Left lobe of liver (tissue), 2 donors: ENCODE measurements around the gene CRTC3. TPM values are rescaled to one million over a fixed set of nuclear protein-coding genes. Genes with fewer than 3 reads are reported as not detected.

Source experiments
- ATAC-seq: fragments of 200-7000 bp; cut with Tn5 transposase; one replicate; pipeline ENCODE4 v1.9.1; 2020; ENCODE audit warnings: mild to moderate bottlenecking, moderate library complexity
- DNase-seq: peaks from one replicate; pipeline ENCODE4 v3.0.0-alpha.2; 2020; ENCODE audit warnings: low spot score
- total RNA-seq: library from RNA; stranded (reverse); gene quantifications from one replicate; pipeline ENCODE4 v1.2.1, GENCODE V29; 2021
- donor health status: DM: no; HTN: no; CAD: no; lungs with moderate emphysema.
- donor health status: DM: no; HTN: yes; CAD: no.

The CRTC3 gene
- total RNA-seq, 1 donor from 2014 or later = 14.7 TPM

- ATAC-seq (no peak), DNase-seq (no peak)
These were observed 61.8 kb downstream of the CRTC3 start for GRCh38 chr15:90591524-90591923.

- ATAC-seq = peak; percentile 50
These were observed 62.6 kb downstream of the CRTC3 start for GRCh38 chr15:90592131-90592881.

GRCh38 chr15:90593499-90594158, 63.9 kb downstream of the CRTC3 start:
- no peak for DNase-seq
- no peak for ATAC-seq

More at GRCh38 chr15:90592131-90592881, 62.6 kb downstream of the CRTC3 start:
- no peak for DNase-seq

- peak; percentile 87 for DNase-seq
- ATAC-seq = peak; percentile 80
These were observed 64.6 kb downstream of the CRTC3 start for GRCh38 chr15:90594301-90594738.

GRCh38 chr15:90595763-90596155, 66.0 kb downstream of the CRTC3 start:
- peak; percentile 48 for DNase-seq
- no peak for ATAC-seq

GRCh38 chr15:90596943-90597342, 67.2 kb downstream of the CRTC3 start:
- ATAC-seq (no peak), DNase-seq (no peak)

- DNase-seq (no peak), ATAC-seq (no peak)
These were observed 67.9 kb downstream of the CRTC3 start for GRCh38 chr15:90597577-90597976.

GRCh38 chr15:90598031-90598577, 68.4 kb downstream of the CRTC3 start:
- peak; percentile 86 for DNase-seq
- ATAC-seq = peak; percentile 86

GRCh38 chr15:90598679-90599078, 69.0 kb downstream of the CRTC3 start:
- ATAC-seq (no peak), DNase-seq (no peak)

GRCh38 chr15:90599116-90599515, 69.4 kb downstream of the CRTC3 start:
- ATAC-seq (no peak), DNase-seq (no peak)

GRCh38 chr15:90599644-90600043, 69.9 kb downstream of the CRTC3 start:
- no peak for DNase-seq
- no peak for ATAC-seq

GRCh38 chr15:90600954-90601353, 71.2 kb downstream of the CRTC3 start:
- DNase-seq (no peak), ATAC-seq (no peak)

- DNase-seq = no peak
- peak; percentile 69 for ATAC-seq
These were observed 74.2 kb downstream of the CRTC3 start for GRCh38 chr15:90603893-90604292.

GRCh38 chr15:90606641-90607040, 76.9 kb downstream of the CRTC3 start:
- DNase-seq (no peak), ATAC-seq (no peak)

- DNase-seq = no peak
- ATAC-seq = no peak
These were observed 77.6 kb downstream of the CRTC3 start for GRCh38 chr15:90607361-90607760.

- DNase-seq (no peak), ATAC-seq (no peak)
These were observed 79.8 kb downstream of the CRTC3 start for GRCh38 chr15:90609242-90610180.

- no peak for DNase-seq
- no peak for ATAC-seq
These were observed 80.5 kb downstream of the CRTC3 start for GRCh38 chr15:90610190-90610589.

GRCh38 chr15:90611157-90611556, 81.4 kb downstream of the CRTC3 start:
- DNase-seq = no peak
- no peak for ATAC-seq

- DNase-seq = no peak
- ATAC-seq = no peak
These were observed 87.4 kb downstream of the CRTC3 start for GRCh38 chr15:90617171-90617570.

- no peak for ATAC-seq
- DNase-seq = no peak
These were observed 88.0 kb downstream of the CRTC3 start for GRCh38 chr15:90617668-90618097.
